Measurements from ENCODE around the gene PPP1R27. TPM values are rescaled to one million over a fixed set of nuclear protein-coding genes. Genes with fewer than 3 reads are reported as not detected.

Gene PPP1R27, protein sequence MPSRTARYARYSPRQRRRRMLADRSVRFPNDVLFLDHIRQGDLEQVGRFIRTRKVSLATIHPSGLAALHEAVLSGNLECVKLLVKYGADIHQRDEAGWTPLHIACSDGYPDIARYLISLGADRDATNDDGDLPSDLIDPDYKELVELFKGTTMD
- total RNA-seq (2014; rRNA removed; shearing (Covaris generic)), result 0.47 TPM in 1 of 2 replicates, not detected in the other
- polyA plus RNA-seq (2015; cell fraction: cytosol; rRNA removed), result 0.16 TPM in 1 of 2 replicates, not detected in the other
- not detected in 2 replicates for polyA plus RNA-seq (2015; cell fraction: nucleus; rRNA removed)

- no peak for DNase-seq (ENCODE audit: low read depth)
Observed at GRCh38 chr17:81834831-81835267, at the start of gene PPP1R27. Gene PPP1R27, minus strand, starts transcription at chr17:81835050. Its CDS starts 97 bp downstream, at chr17:81834953.

- DNase-seq (ENCODE audit: low read depth), result no peak
Observed at GRCh38 chr17:81884520-81884919, 49.7 kb upstream of the PPP1R27 start.

- no peak for DNase-seq (ENCODE audit: low read depth)
Observed at GRCh38 chr17:81879121-81879520, 44.3 kb upstream of the PPP1R27 start.

DNA sequence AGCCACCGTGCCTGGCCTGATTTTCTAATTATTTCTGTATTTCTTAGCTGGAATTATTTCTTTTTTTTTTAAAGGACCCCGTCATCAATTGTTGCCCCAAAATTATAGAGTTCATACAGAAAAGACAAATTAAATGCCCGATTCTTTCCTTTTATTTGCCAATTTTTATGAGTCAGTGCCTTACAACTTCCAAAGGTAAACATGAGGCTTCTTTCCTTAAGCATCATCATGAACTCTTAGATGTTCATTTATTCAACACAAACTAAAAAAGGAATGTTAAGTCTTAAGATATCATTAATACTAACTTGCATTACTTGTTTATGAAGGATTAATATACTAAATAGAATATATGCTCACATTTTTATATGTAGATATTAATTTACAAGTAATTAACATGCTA is 43.4 kb upstream of the PPP1R27 start:
- DNase-seq (ENCODE audit: low read depth), result no peak

GRCh38 chr17:81877569-81877968 is 42.7 kb upstream of the PPP1R27 start:
- no peak for DNase-seq (ENCODE audit: low read depth)

GRCh38 chr17:81871387-81872230 is 36.8 kb upstream of the PPP1R27 start:
- peak; percentile 76 for DNase-seq (ENCODE audit: low read depth)

- no peak for DNase-seq (ENCODE audit: low read depth)
Observed at GRCh38 chr17:81870981-81871386, 36.1 kb upstream of the PPP1R27 start, which contains the start of gene ARHGDIA. Gene ARHGDIA, minus strand, starts transcription at chr17:81871337. Its CDS starts 1,407 bp downstream, at chr17:81869930.

DNA sequence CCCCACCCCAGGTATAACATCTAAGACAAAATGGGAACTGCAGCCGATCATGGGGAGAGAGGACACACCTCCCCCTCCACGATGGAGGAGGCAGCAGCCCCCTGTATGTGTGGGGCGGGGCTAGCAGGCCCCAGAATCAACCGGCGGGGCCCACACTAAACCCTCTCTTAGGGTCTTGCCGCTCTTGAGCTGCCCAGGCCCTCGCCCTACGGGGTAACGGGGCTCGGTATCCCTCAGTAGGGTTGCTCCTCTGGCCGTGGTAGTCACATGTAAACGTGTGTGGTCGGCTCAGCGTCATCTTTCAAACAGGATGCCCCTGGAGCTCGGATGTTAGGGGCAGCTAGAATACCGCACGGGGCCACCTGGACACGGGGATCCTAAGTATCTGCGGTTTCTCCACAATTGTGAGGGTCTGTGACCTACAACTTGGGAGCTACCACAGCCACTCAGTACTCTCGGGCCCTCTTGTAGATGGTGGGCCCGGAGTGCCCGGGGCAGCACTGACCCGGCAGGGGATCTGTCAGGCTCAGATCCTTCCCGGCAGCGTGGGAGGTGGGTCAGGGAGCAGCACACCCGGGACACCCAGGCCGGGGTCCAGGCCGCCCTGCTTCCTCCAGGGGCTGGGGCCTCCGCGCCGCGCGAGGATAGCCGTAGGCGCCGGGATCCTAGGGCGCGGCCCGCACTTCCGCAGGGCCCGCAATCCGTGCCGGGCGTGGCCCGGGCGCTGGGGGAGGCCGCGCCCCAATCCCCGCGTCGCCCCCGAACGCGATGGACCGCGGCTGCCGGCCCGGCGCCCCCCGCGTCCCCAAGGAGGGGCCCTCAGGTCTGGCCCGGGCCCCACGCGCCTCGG is 35.5 kb upstream of the PPP1R27 start:
- DNase-seq (ENCODE audit: low read depth), result peak; percentile 57

- DNase-seq (ENCODE audit: low read depth), result peak; percentile 56
Observed at GRCh38 chr17:81869221-81870130, 34.6 kb upstream of the PPP1R27 start.

GRCh38 chr17:81868674-81869220 is 33.9 kb upstream of the PPP1R27 start:
- peak; percentile 71 for DNase-seq (ENCODE audit: low read depth)

DNA sequence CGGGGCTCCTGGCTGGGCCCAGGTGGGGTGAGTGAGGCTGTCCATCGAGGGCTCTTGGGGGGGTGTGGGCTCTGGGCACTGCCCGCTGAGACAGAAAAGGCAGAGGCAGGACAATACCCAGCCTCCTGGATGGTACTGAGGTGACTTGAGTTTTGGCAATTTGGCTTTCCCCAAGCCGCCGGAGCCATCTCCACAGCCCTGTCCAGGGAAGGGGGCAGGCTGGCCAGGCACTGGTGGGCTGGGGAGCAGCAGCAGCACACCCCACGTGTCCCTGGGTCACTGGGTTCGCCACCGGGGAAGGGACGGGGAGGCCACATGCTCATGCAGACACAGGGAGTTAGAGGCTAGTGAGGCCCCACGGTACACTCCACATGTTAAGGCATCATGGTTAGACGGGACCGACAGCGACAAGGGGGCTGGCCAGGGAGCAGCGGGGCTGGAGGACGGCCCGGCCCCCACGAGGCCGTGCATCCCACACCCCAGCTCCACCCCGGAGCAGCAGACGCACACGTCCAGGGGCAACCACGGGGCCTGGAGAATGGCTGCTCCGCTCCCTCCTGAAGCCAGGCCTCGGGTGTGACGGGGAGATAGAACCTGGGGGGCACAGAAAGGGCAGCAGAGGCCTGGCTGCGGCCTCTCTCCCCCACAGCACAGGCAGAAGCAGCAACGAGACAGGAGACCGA is 33.3 kb upstream of the PPP1R27 start:
- peak; percentile 26 for DNase-seq (ENCODE audit: low read depth)

GRCh38 chr17:81867170-81867990 is 32.5 kb upstream of the PPP1R27 start:
- DNase-seq (ENCODE audit: low read depth), result peak; percentile 59

- DNase-seq (ENCODE audit: low read depth), result no peak
Observed at GRCh38 chr17:81866440-81867169, 31.8 kb upstream of the PPP1R27 start.

DNA sequence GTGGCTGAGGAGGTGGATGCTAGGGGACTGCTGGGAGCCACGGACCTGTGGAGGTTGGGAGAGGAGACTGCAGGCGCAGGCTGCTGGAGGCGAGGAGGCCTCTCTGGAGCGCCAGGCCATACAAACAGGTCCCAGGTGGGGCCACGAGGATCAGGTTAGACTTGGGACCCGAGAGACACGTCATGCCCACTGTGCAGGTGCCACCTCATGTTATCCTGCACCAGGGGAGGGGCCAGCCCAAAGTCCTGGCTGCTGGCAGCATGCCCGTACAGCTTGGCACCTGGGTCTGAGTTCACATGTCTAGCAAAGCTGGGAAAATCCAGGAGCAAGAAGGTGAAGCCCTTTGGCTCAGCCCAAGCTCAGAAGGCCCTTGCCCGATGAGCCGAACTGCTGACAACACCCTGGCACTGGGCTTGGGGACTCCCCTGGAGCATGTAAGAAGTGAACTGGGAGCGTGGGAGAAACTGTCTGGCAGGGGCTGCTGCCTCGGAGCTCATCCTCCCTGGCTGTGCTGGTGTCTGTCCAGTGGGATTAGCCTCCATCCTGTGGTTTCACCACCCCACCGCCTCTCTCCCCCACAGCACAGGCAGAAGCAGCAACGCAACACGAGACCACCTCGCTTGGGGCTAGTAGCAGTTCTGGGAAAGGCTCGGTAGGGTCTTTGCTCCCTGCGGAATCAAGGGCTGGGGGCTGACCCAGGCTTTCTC is 31.0 kb upstream of the PPP1R27 start:
- DNase-seq (ENCODE audit: low read depth), result no peak

- no peak for DNase-seq (ENCODE audit: low read depth)
Observed at GRCh38 chr17:81865358-81865732, 30.5 kb upstream of the PPP1R27 start.

DNA sequence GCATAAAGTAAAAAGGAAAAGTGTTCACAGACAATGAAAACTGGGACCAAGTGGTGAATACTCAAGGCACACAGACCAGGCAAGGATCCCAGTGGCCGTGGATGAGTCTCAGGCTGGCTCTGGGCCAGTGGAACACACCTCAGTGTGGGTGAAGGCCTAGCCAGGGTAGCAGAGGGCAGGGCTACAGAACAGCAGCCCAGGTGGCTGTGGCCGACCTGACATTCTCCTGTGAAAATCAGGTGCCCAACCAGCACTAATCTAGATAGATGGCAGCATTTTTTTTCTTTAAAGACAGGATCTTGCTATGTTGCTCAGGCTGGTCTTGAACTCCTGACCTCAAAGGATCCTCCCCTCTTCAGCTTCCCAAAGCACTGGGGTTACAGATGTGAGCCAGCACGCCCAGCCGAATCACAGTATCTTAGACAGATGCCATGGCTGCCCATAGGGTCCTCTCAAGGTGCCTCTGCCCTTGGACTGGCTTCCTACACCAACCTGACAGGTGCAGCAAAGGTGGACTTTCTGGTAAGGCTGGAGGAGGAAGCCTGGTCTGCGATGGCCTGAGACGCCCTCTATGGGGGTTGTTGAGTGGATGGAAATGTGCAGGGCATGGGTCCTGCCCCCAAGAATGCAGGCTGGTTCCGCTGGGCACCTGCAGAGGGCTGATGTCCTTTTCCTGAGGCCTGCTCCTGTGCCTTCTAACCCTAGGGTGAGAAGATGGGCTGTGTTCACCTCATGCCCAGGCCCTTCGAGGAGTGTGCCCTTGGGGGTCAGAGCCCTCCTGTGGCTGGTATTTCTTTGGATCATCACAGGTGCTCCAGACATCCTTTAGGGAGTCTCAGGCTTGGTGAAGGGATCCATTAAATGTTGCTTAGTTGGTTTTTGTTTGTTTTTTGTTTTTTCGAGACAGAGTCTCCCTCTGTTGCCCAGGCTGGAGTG is 29.3 kb upstream of the PPP1R27 start:
- DNase-seq (ENCODE audit: low read depth), result no peak

Measured in HT1080 (cell line).